H1 (cell line): ENCODE data around the gene DNASE1L1. TPM values are rescaled to one million over a fixed set of nuclear protein-coding genes. Genes with fewer than 3 reads are reported as not detected.

Experiments used
- CTCF ChIA-PET: fragments of 300-600 bp; sonication (Branson Sonifier 250); formaldehyde crosslinking; loops from one replicate; lab custom pipeline; 2021; ENCODE audit not compliant: partially characterized antibody; lab: Charles Lee
- POLR2A ChIA-PET: fragments of 300-600 bp; sonication (Branson Sonifier 250); formaldehyde crosslinking; loops from one replicate; lab custom pipeline; 2021; ENCODE audit warnings: inconsistent platforms; ENCODE audit not compliant: partially characterized antibody; lab: Charles Lee
- DNase-seq, 2 experiments: peaks; one replicate each; pipeline versions ENCODE4 v3.0.0 to v3.0.0-alpha.2; 2010 to 2022; ENCODE audit warnings: low spot score in 2 of 2, low read depth in 1 of 2, mixed read lengths in 1 of 2
- FAIRE-seq: peaks from 2 replicates; lab custom pipeline; 2011; peaks lifted over from hg19 to GRCh38; lab: Jason Lieb, UNC
- H2AFZ ChIP-seq: 2 replicates; pipeline ENCODE4 v1.8.1; 2012; ENCODE audit warnings: low read length, inconsistent platforms
- H2AK5ac ChIP-seq: 2 replicates; pipeline ENCODE4 v1.6.1; 2013; ENCODE audit warnings: low read depth, low read length
- H2BK120ac ChIP-seq: replicated peaks from 2 replicates; pipeline ENCODE3; 2013; ENCODE audit warnings: low read depth, low read length, inconsistent platforms
- H2BK12ac ChIP-seq: 2 replicates; pipeline ENCODE4 v1.6.1; 2013; ENCODE audit warnings: low read depth, low read length
- H2BK15ac ChIP-seq: 2 replicates; pipeline ENCODE4 v1.6.1; 2013; ENCODE audit warnings: low read length
- H2BK20ac ChIP-seq: 2 replicates; pipeline ENCODE4 v1.6.1; 2013; ENCODE audit warnings: low read length
- H2BK5ac ChIP-seq: 2 replicates; pipeline ENCODE4 v1.6.1; 2013; ENCODE audit warnings: low read depth, low read length
- H3K14ac ChIP-seq: 2 replicates; pipeline ENCODE4 v1.6.1; 2013; ENCODE audit warnings: inconsistent platforms; ENCODE audit not compliant: insufficient read length
- H3K18ac ChIP-seq: 2 replicates; pipeline ENCODE4 v1.6.1; 2013; ENCODE audit warnings: low read length; ENCODE audit errors: extremely low read depth
- H3K23ac ChIP-seq: 2 replicates; pipeline ENCODE4 v1.6.1; 2013; ENCODE audit warnings: inconsistent platforms; ENCODE audit not compliant: insufficient read length
- H3K23me2 ChIP-seq: 2 replicates; pipeline ENCODE4 v1.6.1; 2013; ENCODE audit warnings: low read depth, low read length
- H3K27ac ChIP-seq: 2 replicates; pipeline ENCODE4 v1.6.1; 2011; ENCODE audit warnings: low read depth, low read length, inconsistent platforms
- H3K27me3 ChIP-seq, 4 experiments: replicated peaks in 1 of 4; 1 replicate in 1 of 4; 2 replicates in 3 of 4; pipeline versions ENCODE4 v1.6.1 to v1.8.1; 2011 to 2013; ENCODE audit warnings: low read length in 3 of 4, mild to moderate bottlenecking in 3 of 4, inconsistent platforms in 2 of 4, mixed read lengths in 2 of 4, moderate library complexity in 1 of 4; ENCODE audit not compliant: control insufficient read depth in 3 of 4, insufficient read depth in 3 of 4; ENCODE audit errors: extremely low read depth in 1 of 4
- H3K36me3 ChIP-seq, 4 experiments: 2 replicates each; pipeline versions ENCODE4 v1.6.1 to v1.8.1; 2011 to 2013; ENCODE audit warnings: mild to moderate bottlenecking in 4 of 4, low read length in 3 of 4, moderate library complexity in 2 of 4, control low read depth in 1 of 4, inconsistent platforms in 1 of 4; ENCODE audit not compliant: insufficient read depth in 4 of 4, control insufficient read depth in 2 of 4
- H3K4ac ChIP-seq: replicated peaks from 2 replicates; pipeline ENCODE3; 2013; ENCODE audit warnings: low read length, low read depth, mixed read lengths, inconsistent platforms; ENCODE audit not compliant: insufficient read length
- H3K4me1 ChIP-seq, 4 experiments: replicated peaks in 1 of 4; 1 replicate in 1 of 4; 2 replicates in 3 of 4; pipeline versions ENCODE4 v1.6.1 to v1.8.1; 2011 to 2013; ENCODE audit warnings: low read length in 3 of 4, inconsistent platforms in 2 of 4, mixed read lengths in 1 of 4; ENCODE audit not compliant: insufficient read depth in 4 of 4, control insufficient read depth in 3 of 4
- H3K4me2 ChIP-seq, 2 experiments: 2 replicates each; pipeline versions ENCODE4 v1.6.1 to v1.8.1; 2011 to 2013; ENCODE audit warnings: low read depth in 2 of 2, low read length in 2 of 2, control low read depth in 1 of 2, inconsistent platforms in 1 of 2, mild to moderate bottlenecking in 1 of 2; ENCODE audit not compliant: insufficient read depth in 1 of 2
- H3K4me3 ChIP-seq, 4 experiments: fragments of 200-600, 300-600 bp in 1 of 4; sonication (generic), shearing (Covaris generic), sonication (Bioruptor Twin) in 1 of 4; 2 replicates each; pipeline versions ENCODE4 v1.5.1 to v1.8.1; 2011 to 2016; ENCODE audit warnings: low read length in 4 of 4, low read depth in 3 of 4, control low read depth in 2 of 4, inconsistent platforms in 2 of 4, mild to moderate bottlenecking in 2 of 4, mixed read lengths in 1 of 4, moderate library complexity in 1 of 4; ENCODE audit not compliant: insufficient read depth in 2 of 4; ENCODE audit errors: extremely low read depth in 1 of 4
- H3K56ac ChIP-seq: replicated peaks from 2 replicates; pipeline ENCODE3; 2013; ENCODE audit warnings: low read depth, mild to moderate bottlenecking, mixed read lengths, low read length, inconsistent platforms; ENCODE audit not compliant: insufficient read length
- H3K79me1 ChIP-seq: 2 replicates; pipeline ENCODE4 v1.6.1; 2013; ENCODE audit warnings: low read depth, low read length, control low read depth
- H3K79me2 ChIP-seq, 2 experiments: 2 replicates each; pipeline versions ENCODE4 v1.6.1 to v1.8.1; 2012 to 2013; ENCODE audit warnings: low read length in 2 of 2, mild to moderate bottlenecking in 2 of 2, inconsistent platforms in 1 of 2; ENCODE audit not compliant: insufficient read depth in 2 of 2, control insufficient read depth in 1 of 2
- H3K9ac ChIP-seq, 4 experiments: replicated peaks in 1 of 4; 1 replicate in 1 of 4; 2 replicates in 3 of 4; pipeline versions ENCODE4 v1.6.1 to v1.8.1; 2011 to 2013; ENCODE audit warnings: low read depth in 3 of 4, low read length in 3 of 4, control low read depth in 2 of 4, mild to moderate bottlenecking in 2 of 4, moderate library complexity in 2 of 4, inconsistent platforms in 1 of 4; ENCODE audit errors: extremely low read depth in 1 of 4
- H3K9me3 ChIP-seq, 2 experiments: 2 replicates each; pipeline versions ENCODE4 v1.6.1 to v1.8.1; 2012 to 2013; ENCODE audit warnings: mild to moderate bottlenecking in 2 of 2, moderate library complexity in 2 of 2, control low read depth in 1 of 2, inconsistent platforms in 1 of 2, low read depth in 1 of 2, low read length in 1 of 2, mixed read lengths in 1 of 2; ENCODE audit not compliant: insufficient read depth in 2 of 2
- H4K20me1 ChIP-seq, 2 experiments: replicated peaks in 1 of 2; 2 replicates each; pipeline versions ENCODE3 to v1.8.1; 2011 to 2013; ENCODE audit warnings: inconsistent platforms in 2 of 2, low read length in 2 of 2, mild to moderate bottlenecking in 1 of 2; ENCODE audit not compliant: insufficient read depth in 2 of 2, control insufficient read depth in 1 of 2
- H4K5ac ChIP-seq: 2 replicates; pipeline ENCODE4 v1.6.1; 2013; ENCODE audit warnings: low read length, low read depth, mixed read lengths, inconsistent platforms; ENCODE audit not compliant: insufficient read length
- H4K8ac ChIP-seq: 2 replicates; pipeline ENCODE4 v1.8.0; 2013; ENCODE audit warnings: mild to moderate bottlenecking, moderate library complexity, low read length, inconsistent platforms; ENCODE audit not compliant: insufficient read depth; ENCODE audit errors: extremely low read depth
- H4K91ac ChIP-seq: replicated peaks from 2 replicates; pipeline ENCODE3; 2013; ENCODE audit warnings: low read length, mixed read lengths, inconsistent platforms; ENCODE audit not compliant: insufficient read length
- CREB1 ChIP-seq: IDR thresholded peaks from 2 replicates; pipeline ENCODE4 v1.6.1; 2012; ENCODE audit warnings: inconsistent platforms
- KDM4A ChIP-seq: IDR thresholded peaks from one replicate; pipeline ENCODE4 v1.7.1; 2012; ENCODE audit warnings: low read depth, mild to moderate bottlenecking, moderate library complexity, low read length, inconsistent platforms; ENCODE audit not compliant: severe bottlenecking
- MAX ChIP-seq: IDR thresholded peaks from 2 replicates; pipeline ENCODE4 v1.6.1; 2012; ENCODE audit warnings: inconsistent platforms
- NRF1 ChIP-seq: IDR thresholded peaks from 2 replicates; pipeline ENCODE4 v1.6.1; 2011; ENCODE audit warnings: mild to moderate bottlenecking, low read depth, low read length, improper control_type of control experiment
- PHF8 ChIP-seq: fragments of 200-600 bp; sonication (generic); conservative IDR thresholded peaks from 2 replicates; pipeline ENCODE4 v1.7.1; 2012; ENCODE audit warnings: low read depth, mild to moderate bottlenecking, inconsistent platforms, low read length, moderate library complexity
- RAD21 ChIP-seq, 2 experiments: IDR thresholded peaks in 1 of 2; conservative IDR thresholded peaks in 1 of 2; 2 replicates each; pipeline ENCODE4 v1.6.1; 2011; ENCODE audit warnings: low read depth in 2 of 2, low read length in 2 of 2, improper control_type of control experiment in 1 of 2, inconsistent platforms in 1 of 2, mild to moderate bottlenecking in 1 of 2, moderate library complexity in 1 of 2
- TBP ChIP-seq: IDR thresholded peaks from 2 replicates; pipeline ENCODE4 v1.6.1; 2011; ENCODE audit warnings: low read depth, low read length, improper control_type of control experiment
- WGBS, 2 experiments: shearing (Covaris generic) in 1 of 2; methylation state at CpG; one replicate each; pipeline versions ENCODE4 v1.1.6 to v1.1.7; 2013 to 2015; ENCODE audit warnings: low lambda C conversion rate in 2 of 2, mixed read lengths in 2 of 2, inconsistent platforms in 1 of 2, low coverage in 1 of 2, missing lambda C conversion rate in 1 of 2; ENCODE audit not compliant: insufficient replicate concordance in 2 of 2, insufficient coverage in 1 of 2, insufficient read length in 1 of 2; ENCODE audit errors: extremely low coverage in 1 of 2, missing lambda C conversion rate in 1 of 2; 5-methylcytosine and 5-hydroxymethylcytosine counted together
- polyA plus RNA-seq, 7 experiments: library from polyadenylated mRNA; depleted of rRNA in 3 of 7; stranded (reverse) in 5 of 7; unstranded in 2 of 7; fragments of >200 nt in 5 of 7; fragments of 200-250 nt in 2 of 7; gene quantifications; 1 replicate in 5 of 7; 2 replicates in 1 of 7; 4 replicates in 1 of 7; pipeline versions ENCODE4 v1.2.1 to v1.2.3, GENCODE V29; 2011 to 2013; ENCODE audit warnings: missing spikeins in 2 of 7, mixed read lengths in 2 of 7
- total RNA-seq: library from RNA; stranded (reverse); fragmentation: NEBNext Ultra II Directional; extraction: Animal tissue kit (Norgen Biotek cat#: 25700); gene quantifications from 2 replicates; pipeline ENCODE4 v1.2.1, GENCODE V29; 2021

Gene DNASE1L1
- total and polyA plus RNA-seq, 2 of the 8 experiments (the other 6 are each of a cell fraction or from before 2014, with no cell fraction given) = 8.7 to 30.0 TPM

- Histone ChIP-seq H2BK5ac (no peak within 1 kb of the TSS), H3K79me2 (no peaks in the 10 kb centered on the region; a peak in 1 of 4 replicates), H4K5ac (no peak within 1 kb of the TSS), H4K20me1 (peaks cover 0 to 5% of the 10 kb centered on the region in 2 experiments), H3K4ac (no peak within 1 kb of the TSS), H3K14ac (no peak within 1 kb of the TSS), H3K27me3 (no peaks in the 10 kb centered on the region), H3K23me2 (peaks cover 3% of the 10 kb centered on the region; the same call in 1 of the 2 replicates), H3K4me3 (peak within 1 kb of the TSS; percentile 38 to 71 (median 49)), H2BK12ac (no peak within 1 kb of the TSS), H3K56ac (no peak within 1 kb of the TSS), H4K8ac (0 out of 2 replicates have a peak within 1 kb of the TSS, but pooled peaks have one; percentile 25), H3K36me3 (peaks cover 0 to 31% (median 14%) of the 10 kb centered on the region in 4 experiments; a peak in 5 of 8 replicates), H2AFZ (no peak within 1 kb of the TSS), H3K79me1 (no peaks in the 10 kb centered on the region; the same call in 1 of the 2 replicates), H2BK20ac (no peak within 1 kb of the TSS), H3K4me1 (peaks cover 0 to 4% (median 0%) of the 10 kb centered on the region in 4 experiments; a peak in 1 of 7 replicates), H3K23ac (no peak within 1 kb of the TSS), H4K91ac (no peak within 1 kb of the TSS), H3K9me3 (no peaks in the 10 kb centered on the region), H2BK15ac (no peak within 1 kb of the TSS), H3K4me2 (peak within 1 kb of the TSS; percentile 69 to 72), H3K27ac (no peak within 1 kb of the TSS), H3K9ac (peak within 1 kb of the TSS; percentile 0 to 37 (median 20); a peak in 5 of 7 replicates), H2AK5ac (no peak within 1 kb of the TSS), H2BK120ac (no peak within 1 kb of the TSS), H3K18ac (no peak within 1 kb of the TSS; the same call in 1 of the 2 replicates)
- CTCF ChIA-PET = interaction anchor here (0.9 to 1.6 kb wide), 4 partner anchors 12 to 101 kb away, joined by 3 to 4 read pairs (median 3); no protein-coding TSS in a partner anchor
- peak; percentile 50 for TF ChIP-seq KDM4A
- TF ChIP-seq RAD21 (IDR thresholded peaks at IDR 0.05 in 1 of 2, conservative IDR thresholded peaks at IDR 0.05 in 1 of 2; ENCODE audit: low read depth in 2 of 2, low read length in 2 of 2) = no peak
- TF ChIP-seq PHF8 = 0 out of 2 replicates have a peak, but pooled peaks have one; percentile 2
- TF ChIP-seq MAX = 0 out of 2 replicates have a peak, but pooled peaks have one; percentile 28
- peak; percentile 71; the same call in 1 of the 2 replicates for TF ChIP-seq CREB1
- no peak for TF ChIP-seq TBP
- TF ChIP-seq NRF1 = peak; percentile 8; the same call in 1 of the 2 replicates
- 1% methylated on average over 18 of the region's 94 CpGs; no CpG with 5 or more reads in 1 of the 2 experiments for WGBS, 2 experiments
- POLR2A ChIA-PET = interaction anchor here (1.1 to 2.9 kb wide), 7 partner anchors 10 to 91 kb away, joined by 3 to 9 read pairs (median 5); partner anchors contain the start of genes ATP6AP1 and RPL10
- FAIRE-seq (no peak), DNase-seq (peak in 1 of 2 experiments; percentile 69)
Observed at GRCh38 chrX:154443992-154444754, 35.1 kb upstream of the DNASE1L1 start, which contains the start of gene FAM50A. Gene FAM50A, plus strand, starts transcription at chrX:154444141. Its CDS starts 95 bp downstream, at chrX:154444236.
